Measurements from ENCODE around the gene TST.

The TST gene

DNA sequence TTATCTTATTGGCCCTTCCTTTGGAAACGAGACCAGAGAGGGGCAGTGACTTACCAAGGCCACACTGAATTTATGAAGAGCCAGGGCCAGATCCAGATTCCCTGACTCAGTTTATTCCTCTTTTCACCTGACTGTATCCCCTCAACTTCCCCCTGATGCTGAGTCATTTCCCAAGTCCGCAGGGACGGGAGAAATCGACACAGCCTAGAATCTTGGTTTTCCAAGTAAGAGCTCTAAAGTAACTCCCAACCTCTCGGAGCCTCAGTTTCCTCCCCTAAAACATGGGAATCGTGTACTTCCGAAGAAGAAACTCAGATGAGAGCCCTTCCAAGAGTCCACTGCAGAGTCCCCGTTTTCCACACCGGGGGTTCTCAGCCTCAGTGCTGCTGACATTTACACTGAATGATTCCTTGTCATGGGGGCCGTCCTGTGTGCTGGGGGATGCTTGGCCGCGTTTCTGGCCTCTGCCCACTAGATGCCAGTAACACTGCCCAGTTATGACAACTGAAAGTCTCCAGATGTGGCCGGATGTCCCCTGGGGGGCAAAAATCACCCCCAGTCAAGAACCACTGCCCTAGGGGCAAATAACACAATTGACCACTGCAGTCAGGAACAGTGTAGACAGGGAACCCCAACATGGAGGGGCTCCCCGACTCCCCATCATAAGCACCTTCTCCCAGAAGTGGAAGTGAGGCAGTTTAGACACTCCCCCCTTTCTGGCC lies 11.5 kb upstream of the TST start:
- DNase-seq = no peak

GRCh38 chr22:37028692-37029674 lies 9.7 kb upstream of the TST start:
- DNase-seq = no peak

DNA sequence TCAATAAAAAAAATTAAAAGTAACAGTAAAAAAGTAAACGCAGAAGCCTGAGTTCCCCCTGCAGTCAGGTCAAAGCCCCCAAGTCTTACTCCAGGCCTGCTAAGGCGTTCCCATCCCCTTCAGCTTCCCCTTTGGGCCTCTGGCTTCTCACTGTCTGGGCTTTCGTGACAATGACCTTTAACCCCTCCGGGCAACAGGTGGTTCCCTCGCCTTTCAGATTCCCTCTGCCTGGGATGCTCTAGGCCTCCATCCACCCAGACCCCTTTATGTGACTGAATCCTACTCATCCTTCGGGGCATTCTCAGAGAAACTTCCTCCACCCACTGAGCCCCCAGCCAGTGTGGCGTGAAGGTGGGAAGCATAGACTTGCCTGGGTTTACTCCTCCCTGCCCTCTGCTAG lies 8.3 kb upstream of the TST start:
- DNase-seq = no peak

DNA sequence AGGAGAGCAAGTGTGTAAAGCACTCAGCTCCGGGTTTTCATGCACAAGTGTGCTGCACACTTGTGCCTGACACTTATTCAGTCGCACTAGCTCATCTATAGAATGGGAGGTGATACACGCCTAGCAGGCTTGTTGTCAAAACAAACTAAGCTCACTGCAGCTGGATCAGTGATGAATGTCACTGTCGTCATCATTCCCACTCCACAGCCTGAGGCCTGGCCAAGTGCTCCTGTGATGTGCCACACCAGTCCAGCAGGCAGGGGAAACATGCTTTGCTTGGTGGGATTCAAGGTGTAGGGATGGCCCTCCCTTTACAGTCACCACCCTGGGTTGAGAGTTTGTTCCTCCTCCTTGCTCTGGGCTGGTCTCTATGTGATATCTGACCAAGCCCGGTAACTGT lies 7.1 kb upstream of the TST start:
- DNase-seq = no peak

- DNase-seq = no peak
Observed at GRCh38 chr22:37025500-37026070, 6.3 kb upstream of the TST start.

DNA sequence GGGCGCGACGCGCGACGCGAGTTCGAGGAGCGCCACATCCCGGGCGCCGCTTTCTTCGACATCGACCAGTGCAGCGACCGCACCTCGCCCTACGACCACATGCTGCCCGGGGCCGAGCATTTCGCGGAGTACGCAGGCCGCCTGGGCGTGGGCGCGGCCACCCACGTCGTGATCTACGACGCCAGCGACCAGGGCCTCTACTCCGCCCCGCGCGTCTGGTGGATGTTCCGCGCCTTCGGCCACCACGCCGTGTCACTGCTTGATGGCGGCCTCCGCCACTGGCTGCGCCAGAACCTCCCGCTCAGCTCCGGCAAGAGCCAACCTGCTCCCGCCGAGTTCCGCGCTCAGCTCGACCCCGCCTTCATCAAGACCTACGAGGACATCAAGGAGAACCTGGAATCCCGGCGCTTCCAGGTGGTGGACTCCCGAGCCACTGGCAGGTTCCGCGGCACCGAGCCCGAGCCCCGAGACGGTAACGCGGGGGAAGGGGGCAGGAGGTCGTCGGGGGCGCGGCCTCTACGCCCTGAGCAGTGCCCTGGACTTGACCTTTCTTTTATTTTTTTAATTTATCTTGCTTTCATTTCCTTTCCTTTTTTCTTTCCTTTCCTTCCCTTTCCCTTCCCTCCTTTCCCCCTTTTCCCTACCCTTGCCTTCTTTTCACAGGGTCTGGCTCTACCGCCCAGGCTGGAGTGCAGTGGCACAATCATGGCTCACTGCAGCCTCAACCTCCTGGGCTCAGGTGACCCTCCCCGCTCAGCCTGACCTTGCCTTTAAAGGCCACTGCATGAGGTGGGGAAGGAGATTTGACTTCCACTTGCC lies 5.3 kb upstream of the TST start:
- DNase-seq = no peak

DNA sequence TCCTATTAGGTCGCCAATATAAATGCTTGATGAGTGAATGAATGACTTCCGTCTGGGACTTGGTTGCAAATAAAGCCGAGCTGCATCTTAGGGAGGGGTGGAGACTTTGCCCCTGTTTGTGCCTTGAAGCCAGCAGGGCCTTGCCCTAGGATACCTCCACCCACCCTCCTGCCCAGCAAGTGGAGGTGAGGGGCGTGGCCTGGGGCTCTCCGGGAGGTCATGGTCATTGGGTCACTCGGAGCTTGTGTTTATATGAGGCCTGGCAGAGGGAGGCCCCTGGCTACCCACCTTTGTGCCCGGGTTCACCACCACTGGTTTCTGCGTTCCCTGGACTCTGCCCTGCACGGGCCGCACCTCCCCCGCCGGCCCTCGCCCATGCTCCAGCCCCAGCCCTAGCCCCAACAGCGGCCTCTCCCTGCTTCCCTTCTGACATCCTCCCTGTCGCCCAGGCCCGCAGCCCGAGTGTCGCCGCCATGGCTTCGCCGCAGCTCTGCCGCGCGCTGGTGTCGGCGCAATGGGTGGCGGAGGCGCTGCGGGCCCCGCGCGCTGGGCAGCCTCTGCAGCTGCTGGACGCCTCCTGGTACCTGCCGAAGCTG lies 4.6 kb upstream of the TST start:
- no peak for DNase-seq

- no peak for DNase-seq
Observed at GRCh38 chr22:37022483-37023337, 3.5 kb upstream of the TST start.

DNA sequence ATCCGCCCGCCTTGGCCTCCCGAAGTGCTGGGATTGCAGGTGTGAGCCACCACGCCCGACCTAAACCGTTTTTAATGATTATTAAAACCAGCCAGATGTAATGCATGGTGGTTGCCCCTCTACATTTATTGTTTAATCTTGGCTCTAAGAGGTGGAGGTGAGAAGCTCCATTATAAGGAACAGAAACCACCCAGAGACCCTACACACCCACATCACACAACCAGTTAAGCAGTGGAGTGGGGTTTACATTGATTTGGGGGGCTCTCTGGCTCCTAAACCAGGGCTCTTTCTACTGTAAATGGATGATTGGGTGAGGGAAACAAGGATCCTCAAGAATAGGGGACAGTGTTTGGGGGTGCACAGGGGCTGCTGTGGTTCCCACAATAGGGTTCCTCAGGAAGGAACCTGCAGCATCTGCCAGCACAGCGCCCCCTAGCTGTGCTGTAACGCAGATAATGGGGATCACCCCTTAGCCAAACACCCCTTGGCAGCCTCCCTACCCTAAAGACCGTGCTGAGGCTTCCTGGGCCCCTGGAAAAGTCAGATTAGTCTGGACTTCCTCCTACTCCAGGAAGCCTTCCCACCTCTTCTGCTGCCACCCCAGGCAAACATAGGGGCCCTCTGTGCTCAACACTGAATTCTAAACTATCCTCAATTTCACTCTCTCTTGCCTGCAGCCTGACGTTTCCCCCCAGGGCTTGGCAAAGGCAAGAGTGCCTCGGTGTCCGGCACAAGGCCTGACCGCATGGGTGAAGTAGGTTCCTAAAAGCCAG lies 2.6 kb upstream of the TST start:
- no peak for DNase-seq

DNA sequence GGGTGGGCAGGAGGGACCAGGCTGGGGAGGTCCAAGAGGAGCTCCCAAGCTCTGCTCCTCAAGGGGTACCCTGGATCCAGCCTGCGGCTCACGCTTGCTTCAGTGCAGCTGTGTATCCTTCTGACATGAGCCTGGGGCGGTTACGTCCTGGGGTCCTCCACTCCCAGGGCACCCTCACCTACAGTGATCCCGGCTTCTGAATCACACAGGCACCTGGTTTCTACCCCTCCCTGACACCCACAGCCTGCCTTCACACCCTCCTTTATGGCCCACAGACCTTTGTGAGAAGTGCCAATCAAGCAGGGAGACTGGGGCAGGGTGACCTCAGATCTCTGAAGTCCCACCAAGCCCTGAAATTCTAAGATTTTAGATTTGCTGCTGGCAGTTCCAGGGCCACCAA lies 1.8 kb upstream of the TST start:
- DNase-seq = no peak

DNA sequence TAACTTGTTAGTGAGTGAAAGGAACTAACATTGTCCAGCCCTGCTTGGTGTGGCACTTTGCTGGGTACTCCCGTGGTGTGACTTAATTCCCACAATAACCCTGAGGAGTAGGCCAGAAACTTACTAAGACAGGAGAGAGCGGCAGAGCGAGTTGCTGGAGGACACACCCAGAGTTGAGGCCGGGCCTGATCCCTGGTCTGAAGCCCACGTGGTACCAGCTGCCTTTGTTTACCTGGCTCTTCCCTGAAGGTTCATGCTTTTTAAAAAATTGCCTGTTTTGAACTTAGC lies 889 bp upstream of the TST start:
- no peak for DNase-seq

DNA sequence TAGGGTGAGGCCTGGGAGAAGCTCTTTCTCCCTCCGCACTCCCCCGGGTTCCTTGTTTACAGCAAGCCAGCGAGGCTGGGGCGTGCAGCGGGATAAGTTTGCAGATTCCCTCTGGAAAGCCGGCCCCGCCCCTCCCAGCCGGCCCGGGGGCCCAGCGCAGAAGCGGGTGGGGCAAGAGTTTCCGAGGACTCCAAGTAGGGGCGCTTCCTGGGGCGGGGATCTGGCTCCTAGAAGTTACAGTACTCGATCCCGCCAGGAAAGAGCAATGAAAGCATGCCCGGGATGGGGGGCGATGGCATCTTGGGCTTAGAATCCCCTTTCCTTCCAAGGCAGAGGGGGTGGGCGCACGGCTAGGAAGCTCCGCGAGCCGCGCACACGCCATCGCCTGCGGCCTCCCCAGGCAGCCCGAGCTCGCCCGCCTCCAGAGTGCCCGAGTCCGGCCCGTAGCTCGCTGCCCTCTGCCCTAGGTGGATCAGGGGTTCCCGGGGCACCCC lies 385 bp downstream of the TST start:
- no peak for DNase-seq

DNA sequence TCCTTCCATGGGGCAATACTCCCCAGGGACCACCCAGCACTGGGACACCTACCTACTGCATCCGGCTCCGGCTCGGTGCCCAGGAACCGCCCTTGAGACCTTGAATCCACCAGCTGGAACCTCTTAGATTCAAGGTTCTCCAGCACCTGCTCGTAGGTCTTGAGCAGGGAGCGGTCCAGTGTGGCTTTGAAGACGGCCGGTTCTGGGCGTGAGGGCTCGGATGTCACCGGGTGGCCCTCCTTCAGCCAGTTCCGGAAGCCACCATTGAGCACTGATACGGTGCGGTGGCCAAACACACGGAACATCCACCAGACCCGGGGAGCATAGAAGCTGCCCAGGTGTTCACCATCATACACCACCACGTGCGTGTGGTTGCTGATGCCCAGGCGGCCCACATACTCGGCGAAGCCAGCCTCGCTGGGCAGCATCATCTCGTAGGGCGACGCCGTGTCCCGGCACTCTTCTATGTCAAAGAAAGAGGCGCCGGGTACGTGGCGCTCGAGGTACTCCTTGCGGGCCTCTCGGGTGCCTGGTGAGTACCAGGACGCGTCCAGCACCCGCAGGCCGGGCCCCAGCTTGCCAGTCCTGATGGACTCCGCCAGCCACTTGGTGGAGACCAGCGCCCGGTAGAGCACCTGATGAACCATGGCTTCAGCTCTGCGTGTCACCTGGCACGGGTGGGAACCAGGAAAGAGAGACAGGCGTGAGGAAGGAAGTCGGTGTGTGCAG lies 997 bp downstream of the TST start:
- no peak for DNase-seq

- DNase-seq = no peak
Observed at GRCh38 chr22:37017356-37017755, 1.9 kb downstream of the TST start.

GRCh38 chr22:37016134-37016910 lies 2.9 kb downstream of the TST start:
- DNase-seq = no peak

DNA sequence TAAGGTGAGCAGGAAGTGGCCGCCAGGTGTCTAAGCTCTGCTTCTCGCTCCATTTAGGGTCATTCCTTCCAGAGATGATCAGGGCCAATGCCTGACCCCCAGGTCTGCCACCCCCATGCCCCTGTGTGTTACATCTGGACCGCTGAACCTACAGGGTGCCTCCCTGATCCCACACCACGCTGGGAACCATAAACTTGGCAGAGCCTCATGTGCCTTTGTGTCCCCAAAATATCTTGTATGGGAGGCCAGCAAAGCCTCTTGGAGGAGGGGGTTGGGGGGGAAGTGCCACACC lies 3.7 kb downstream of the TST start:
- no peak for DNase-seq

DNA sequence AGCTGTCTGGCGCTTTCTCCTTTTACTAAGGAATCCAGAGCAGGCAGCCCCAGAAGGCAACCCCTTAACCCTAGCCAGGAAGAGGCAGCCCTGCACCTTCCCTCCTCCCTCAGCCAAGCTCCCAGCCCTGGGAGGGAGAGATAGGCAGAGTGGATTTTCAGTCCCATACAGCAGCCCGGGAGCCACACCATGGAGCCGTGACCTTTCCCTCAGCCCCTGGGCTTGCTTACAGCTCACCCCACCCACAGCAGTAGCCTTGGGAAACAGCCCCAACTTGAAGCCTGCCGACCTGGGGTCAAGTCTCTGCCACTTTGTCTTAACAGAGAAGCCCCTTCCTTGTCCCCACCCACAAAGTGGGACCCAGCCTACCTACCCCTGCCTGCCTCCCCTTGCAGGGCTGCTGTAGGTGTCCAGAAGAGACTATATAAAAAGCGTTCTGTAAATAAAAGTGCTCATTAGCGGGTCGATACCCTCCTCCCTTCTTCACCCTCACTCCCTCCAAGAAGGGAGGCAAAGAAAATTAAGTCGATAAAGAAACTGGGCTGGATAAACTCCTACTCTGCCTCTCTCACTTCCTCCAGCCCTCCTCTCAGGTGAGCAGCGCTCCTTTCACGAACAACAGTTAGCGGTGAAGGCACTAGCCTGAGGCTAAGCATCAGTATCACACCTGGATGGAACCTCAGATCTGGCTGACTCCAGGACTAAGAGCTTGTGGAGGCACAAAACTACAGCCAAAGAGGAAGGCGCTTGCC lies 4.2 kb downstream of the TST start:
- DNase-seq = no peak

- DNase-seq = no peak
Observed at GRCh38 chr22:37014415-37014806, 4.8 kb downstream of the TST start.

- no peak for DNase-seq
Observed at GRCh38 chr22:37012956-37013355, 6.3 kb downstream of the TST start.

All from COR-L47 (cell line).